ENCODE measurements around the gene LGI1.

- TF ChIP-seq POLR2A (IDR thresholded peaks at IDR 0.05; ENCODE audit: low read length) (no peak), GATA1 (IDR thresholded peaks at IDR 0.05; ENCODE audit: low read depth, low read length) (no peak)
These were observed 5.9 kb upstream of the LGI1 start for GRCh38 chr10:93751832-93752231.

Data from erythroblast (primary cell).